BJ (cell line): ENCODE data around the gene ARL8A. TPM values are rescaled to one million over a fixed set of nuclear protein-coding genes. Genes with fewer than 3 reads are reported as not detected.

ENCODE experiments used
- CTCF ChIA-PET: fragments of 350-600 bp; formaldehyde crosslinking; extraction: SDS; loops from one replicate; lab custom pipeline; 2021; ENCODE audit warnings: antibody characterized with exemption, inconsistent platforms; lab: Yijun Ruan, JAX
- POLR2A ChIA-PET: fragments of 300-600 bp; sonication (Branson Sonifier 250); formaldehyde crosslinking; extraction: SDS; loops from one replicate; lab custom pipeline; 2021; ENCODE audit warnings: antibody characterized with exemption; lab: Charles Lee
- DNase-seq: peaks from one replicate; pipeline ENCODE4 v3.0.0-alpha.2; 2011; ENCODE audit warnings: low read depth
- H3K27me3 ChIP-seq: 2 replicates; pipeline ENCODE4 v1.6.0; 2011; ENCODE audit warnings: low read length; ENCODE audit not compliant: control insufficient read depth, insufficient read depth
- H3K36me3 ChIP-seq: 2 replicates; pipeline ENCODE4 v1.5.1; 2011; ENCODE audit warnings: low read length; ENCODE audit not compliant: control insufficient read depth, insufficient read depth
- H3K4me3 ChIP-seq: 2 replicates; pipeline ENCODE4 v1.5.1; 2011; ENCODE audit warnings: low read depth, mild to moderate bottlenecking, control low read depth, low read length
- polyA plus RNA-seq: library from polyadenylated mRNA; depleted of rRNA; stranded (reverse); fragments of >200 nt; gene quantifications from 2 replicates; pipeline ENCODE4 v1.2.3, GENCODE V29; 2011
- TF ChIP-seq, protein P1 (sequence below): IDR thresholded peaks from 2 replicates; pipeline ENCODE4 v1.5.1; 2011; ENCODE audit warnings: low read depth, mild to moderate bottlenecking, control low read depth, inconsistent platforms, low read length, moderate library complexity; ENCODE audit not compliant: insufficient read depth

Gene ARL8A
- polyA plus RNA-seq, 1 experiment: 76.6 TPM

- CTCF ChIA-PET: interaction anchor here (0.6 to 27.8 kb wide), 11 partner anchors 9 to 127 kb away, joined by 3 to 642 read pairs (median 5); partner anchors contain the start of genes ARL8A, ELF3 and GPR37L1
- no peak overlapping the region for H3K4me3 ChIP-seq
- no peaks in the 10 kb centered on the region for H3K27me3 ChIP-seq
- DNase-seq: no peak
- peaks cover 22% of the 10 kb centered on the region for H3K36me3 ChIP-seq
- POLR2A ChIA-PET: no interaction called here
- TF ChIP-seq, protein P1, sequence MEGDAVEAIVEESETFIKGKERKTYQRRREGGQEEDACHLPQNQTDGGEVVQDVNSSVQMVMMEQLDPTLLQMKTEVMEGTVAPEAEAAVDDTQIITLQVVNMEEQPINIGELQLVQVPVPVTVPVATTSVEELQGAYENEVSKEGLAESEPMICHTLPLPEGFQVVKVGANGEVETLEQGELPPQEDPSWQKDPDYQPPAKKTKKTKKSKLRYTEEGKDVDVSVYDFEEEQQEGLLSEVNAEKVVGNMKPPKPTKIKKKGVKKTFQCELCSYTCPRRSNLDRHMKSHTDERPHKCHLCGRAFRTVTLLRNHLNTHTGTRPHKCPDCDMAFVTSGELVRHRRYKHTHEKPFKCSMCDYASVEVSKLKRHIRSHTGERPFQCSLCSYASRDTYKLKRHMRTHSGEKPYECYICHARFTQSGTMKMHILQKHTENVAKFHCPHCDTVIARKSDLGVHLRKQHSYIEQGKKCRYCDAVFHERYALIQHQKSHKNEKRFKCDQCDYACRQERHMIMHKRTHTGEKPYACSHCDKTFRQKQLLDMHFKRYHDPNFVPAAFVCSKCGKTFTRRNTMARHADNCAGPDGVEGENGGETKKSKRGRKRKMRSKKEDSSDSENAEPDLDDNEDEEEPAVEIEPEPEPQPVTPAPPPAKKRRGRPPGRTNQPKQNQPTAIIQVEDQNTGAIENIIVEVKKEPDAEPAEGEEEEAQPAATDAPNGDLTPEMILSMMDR: no peak
These were observed 9.8 kb downstream of the ARL8A start for GRCh38 chr1:202134645-202135172.

- ChIA-PET POLR2A (no interaction called here), CTCF (interaction anchor here (1.1 to 27.8 kb wide), 8 partner anchors 10 to 126 kb away, joined by 3 to 642 read pairs (median 16); partner anchors contain the start of genes ARL8A, ELF3 and GPR37L1)
- no peak for DNase-seq
- Histone ChIP-seq H3K36me3 (peaks cover 22% of the 10 kb centered on the region), H3K4me3 (no peak overlapping the region), H3K27me3 (no peaks in the 10 kb centered on the region)
- TF ChIP-seq, protein P1: no peak
These were observed 10.5 kb downstream of the ARL8A start for GRCh38 chr1:202133989-202134388.

DNA sequence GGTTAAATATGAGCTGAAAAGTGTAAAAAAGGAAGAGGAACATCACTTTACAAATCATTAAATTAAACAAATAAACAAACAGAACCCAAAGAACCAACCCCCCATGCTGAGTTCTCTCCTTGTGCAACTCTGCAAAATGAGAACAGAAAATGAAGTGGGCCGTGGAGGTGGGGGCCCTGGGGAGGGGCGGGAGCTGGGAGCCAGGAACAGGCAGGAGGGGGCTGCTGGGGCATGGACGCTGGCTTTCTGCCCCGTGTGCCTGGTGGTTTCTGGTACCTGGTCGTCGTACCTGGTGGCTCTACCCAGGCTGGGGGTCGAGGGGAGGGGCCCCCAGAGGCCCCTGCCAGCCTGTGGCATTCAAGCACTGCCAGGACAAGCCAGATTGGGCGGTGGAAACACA, 11.0 kb downstream of the ARL8A start:
- Histone ChIP-seq H3K36me3 (peaks cover 22% of the 10 kb centered on the region), H3K4me3 (no peak overlapping the region), H3K27me3 (no peaks in the 10 kb centered on the region)
- ChIA-PET CTCF (interaction anchor here (1.1 to 27.8 kb wide), 4 partner anchors 10 to 126 kb away, joined by 3 to 642 read pairs (median 37); partner anchors contain the start of genes ELF3 and GPR37L1), POLR2A (no interaction called here)
- TF ChIP-seq, protein P1: no peak
- no peak for DNase-seq

DNA sequence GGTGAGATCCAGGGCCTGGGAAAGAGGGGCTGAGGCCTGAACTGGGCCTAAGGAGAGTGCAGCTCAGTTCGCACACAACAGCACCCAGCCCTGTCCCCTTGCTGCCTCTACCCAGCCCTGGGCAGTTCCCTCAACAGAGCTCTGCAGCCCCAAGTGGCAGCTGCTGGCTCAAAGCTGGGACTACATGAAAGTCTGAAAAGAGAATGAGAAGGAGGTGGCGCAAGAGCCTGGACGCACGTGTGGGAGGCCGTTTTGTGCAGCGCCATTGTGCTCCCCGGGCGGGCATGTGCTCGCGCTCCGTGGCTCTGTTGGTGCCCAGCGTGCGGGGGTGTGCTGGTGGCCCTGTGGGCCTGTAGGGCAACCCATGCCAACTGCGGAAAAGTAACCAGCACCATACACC, 11.5 kb downstream of the ARL8A start:
- no peak for DNase-seq
- ChIA-PET POLR2A (no interaction called here), CTCF (interaction anchor here (1.1 to 27.8 kb wide), 4 partner anchors 10 to 125 kb away, joined by 3 to 642 read pairs (median 37); partner anchors contain the start of genes ELF3 and GPR37L1)
- TF ChIP-seq, protein P1: no peak
- H3K4me3 ChIP-seq: no peak overlapping the region
- H3K27me3 ChIP-seq: no peaks in the 10 kb centered on the region
- peaks cover 22% of the 10 kb centered on the region for H3K36me3 ChIP-seq

GRCh38 chr1:202131956-202132821, 12.3 kb downstream of the ARL8A start:
- Histone ChIP-seq H3K36me3 (peaks cover 19% of the 10 kb centered on the region), H3K4me3 (no peak overlapping the region), H3K27me3 (no peaks in the 10 kb centered on the region)
- DNase-seq: no peak
- TF ChIP-seq, protein P1: no peak
- ChIA-PET CTCF (interaction anchor here (1.0 to 27.8 kb wide), 7 partner anchors 9 to 237 kb away, joined by 3 to 642 read pairs (median 12); partner anchors contain the start of genes ELF3 and GPR37L1), POLR2A (no interaction called here)
